ENCODE results near the gene TRIM69. TPM values are rescaled to one million over a fixed set of nuclear protein-coding genes. Genes with fewer than 3 reads are reported as not detected.
"Not testable (repeated sequence)": the region's sequence is repeated elsewhere in the genome, so short reads cannot be mapped to it uniquely, and the experiment has no call there.

TRIM69 gene
- total RNA-seq, 1 experiment from 2014 or later: 24.7 TPM

GRCh38 chr15:44715797-44716334 is 20.5 kb upstream of the TRIM69 start:
- DNase-seq (ENCODE audit: low spot score): no peak

GRCh38 chr15:44716983-44717602 is 19.2 kb upstream of the TRIM69 start:
- no peak for DNase-seq (ENCODE audit: low spot score)

DNA sequence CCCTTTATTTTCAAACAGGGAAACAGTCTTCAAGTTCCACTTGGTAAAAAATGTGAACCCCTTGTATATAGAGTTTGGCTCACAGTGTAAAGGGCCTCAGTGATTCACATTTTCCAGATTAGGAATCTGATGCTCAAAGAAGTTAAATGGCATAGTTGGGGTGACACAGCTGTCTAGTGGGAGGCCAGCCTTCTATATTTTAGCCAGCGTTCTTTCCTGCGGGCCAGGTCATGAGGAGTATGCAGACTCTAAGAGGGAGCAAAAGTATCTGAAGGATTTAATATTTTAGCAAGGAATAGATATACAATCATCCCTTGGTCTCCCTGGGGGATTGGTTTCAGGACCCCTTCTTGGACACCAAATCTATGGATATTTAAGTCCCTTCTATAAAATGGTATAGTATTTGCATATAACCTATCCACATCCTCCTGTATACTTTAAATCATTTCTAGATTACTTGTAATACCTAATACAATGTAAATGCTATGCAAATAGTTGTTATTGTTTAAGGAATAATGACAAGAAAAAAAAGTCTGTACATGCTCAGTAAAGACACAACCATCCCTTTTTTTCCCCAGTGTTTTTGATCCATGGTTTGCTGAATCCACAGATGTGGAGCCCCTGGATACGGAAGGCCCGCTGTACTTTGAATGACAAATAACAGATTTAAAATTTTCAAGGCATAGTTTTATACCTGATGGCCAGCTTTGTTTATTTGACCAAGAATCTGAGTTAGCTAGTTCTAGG is 18.0 kb upstream of the TRIM69 start:
- no peak for DNase-seq (ENCODE audit: low spot score)

DNA sequence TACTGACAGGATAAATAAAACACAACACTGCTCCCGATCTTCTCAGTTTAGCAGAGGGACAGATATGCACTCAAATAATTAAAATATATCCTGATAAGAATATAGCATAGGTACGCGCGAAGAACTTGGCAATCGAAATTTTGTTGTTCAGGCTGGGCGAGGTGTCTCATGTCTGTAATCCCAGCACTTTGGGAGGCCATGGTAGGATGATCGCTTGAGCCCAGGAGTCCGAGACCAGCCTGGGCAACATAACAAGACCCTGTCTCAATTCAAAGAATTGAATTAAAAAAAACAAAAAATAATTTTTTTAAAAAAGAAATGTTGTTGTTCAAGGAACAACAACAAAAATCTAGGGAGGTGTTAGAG is 17.4 kb upstream of the TRIM69 start:
- no peak for DNase-seq (ENCODE audit: low spot score)

DNA sequence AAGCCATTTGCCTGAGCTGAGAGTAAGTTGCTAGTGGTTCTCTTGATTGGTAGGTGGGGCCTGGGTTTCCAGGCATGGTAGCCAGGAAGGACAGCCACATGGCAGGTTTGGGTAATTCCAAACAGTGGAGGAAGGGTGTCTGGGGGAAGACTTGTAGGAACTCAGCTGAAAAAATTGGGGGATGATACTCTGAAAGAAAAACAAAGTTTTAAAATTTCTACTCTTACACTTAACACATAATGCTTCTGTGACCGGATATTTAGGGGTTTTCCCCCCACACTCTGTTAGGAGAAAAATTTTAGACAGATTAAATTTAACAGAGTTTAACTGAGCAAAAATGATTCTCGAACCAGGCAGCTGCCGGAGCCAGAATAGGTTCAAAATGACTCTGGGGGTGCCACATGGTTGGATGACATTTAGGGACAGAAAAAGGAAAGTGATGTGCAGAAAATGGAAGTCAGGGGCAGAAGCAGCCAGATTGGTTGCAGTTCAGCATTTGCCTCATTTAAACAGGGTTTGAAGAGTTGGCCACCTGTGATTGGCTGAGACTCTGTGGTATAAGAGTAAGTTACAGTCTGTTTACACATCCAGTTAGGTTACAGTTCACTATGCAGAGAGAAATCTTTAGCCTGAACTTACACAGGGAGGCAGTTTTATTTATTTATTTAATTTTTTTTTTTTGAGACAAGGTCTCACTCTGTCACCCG is 16.9 kb upstream of the TRIM69 start:
- peak; percentile 75 for DNase-seq (ENCODE audit: low spot score)

- not testable (repeated sequence) for DNase-seq (ENCODE audit: low spot score)
Observed at GRCh38 chr15:44720000-44720435, 16.3 kb upstream of the TRIM69 start.

DNA sequence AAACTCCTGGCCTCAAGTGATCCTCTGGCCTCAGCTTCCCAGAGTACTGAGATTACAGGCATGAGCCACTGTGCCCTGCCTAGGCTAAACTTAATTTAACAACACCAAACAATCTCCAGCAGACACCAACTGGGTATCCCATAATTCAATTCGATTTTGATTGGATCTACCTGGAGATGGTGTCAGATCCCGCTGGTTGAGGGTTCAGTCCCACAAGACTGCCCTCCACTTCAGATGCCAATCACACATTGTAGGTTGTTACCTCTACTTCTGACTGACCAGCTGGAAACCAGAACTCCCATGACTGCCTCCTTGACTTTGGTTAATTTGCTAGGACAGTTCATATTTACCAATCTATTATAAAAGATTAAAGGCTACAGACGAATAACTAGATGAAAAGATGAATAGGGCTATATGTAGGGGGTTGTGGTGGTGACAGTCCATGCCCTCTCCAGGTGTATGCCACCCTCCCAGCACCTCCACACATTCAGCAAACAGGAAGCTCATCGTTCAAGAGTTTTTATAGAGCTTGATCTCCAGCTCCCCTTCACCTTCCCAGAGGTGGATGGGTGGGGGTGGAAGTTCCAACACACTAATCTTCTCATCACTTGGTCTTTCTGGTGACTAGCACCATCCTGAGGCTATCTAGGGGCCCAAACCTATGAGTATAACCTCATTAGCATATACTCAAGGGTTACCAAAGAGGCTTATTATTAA is 15.7 kb upstream of the TRIM69 start:
- no peak for DNase-seq (ENCODE audit: low spot score)

DNA sequence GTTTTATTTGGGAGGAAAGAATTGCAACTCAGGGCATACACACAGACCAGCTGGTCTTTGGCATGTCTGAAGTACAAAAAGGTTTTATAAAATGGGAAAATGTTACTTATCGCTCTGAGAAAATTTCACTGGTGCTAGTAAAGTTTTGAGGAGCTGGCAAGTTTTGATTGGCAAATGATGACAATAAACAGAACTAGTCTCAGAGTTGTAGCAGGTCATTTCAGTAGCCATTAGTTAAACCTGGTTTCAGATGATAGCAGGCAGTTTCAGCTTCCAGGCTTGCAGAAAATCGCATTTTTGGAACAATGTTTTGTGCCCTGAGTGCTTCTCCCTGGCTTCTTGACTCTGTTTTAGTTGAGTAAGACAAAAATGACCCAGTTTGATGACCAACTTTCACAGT is 14.3 kb upstream of the TRIM69 start:
- no peak for DNase-seq (ENCODE audit: low spot score)

GRCh38 chr15:44726136-44726535 is 10.2 kb upstream of the TRIM69 start:
- no peak for DNase-seq (ENCODE audit: low spot score)

DNA sequence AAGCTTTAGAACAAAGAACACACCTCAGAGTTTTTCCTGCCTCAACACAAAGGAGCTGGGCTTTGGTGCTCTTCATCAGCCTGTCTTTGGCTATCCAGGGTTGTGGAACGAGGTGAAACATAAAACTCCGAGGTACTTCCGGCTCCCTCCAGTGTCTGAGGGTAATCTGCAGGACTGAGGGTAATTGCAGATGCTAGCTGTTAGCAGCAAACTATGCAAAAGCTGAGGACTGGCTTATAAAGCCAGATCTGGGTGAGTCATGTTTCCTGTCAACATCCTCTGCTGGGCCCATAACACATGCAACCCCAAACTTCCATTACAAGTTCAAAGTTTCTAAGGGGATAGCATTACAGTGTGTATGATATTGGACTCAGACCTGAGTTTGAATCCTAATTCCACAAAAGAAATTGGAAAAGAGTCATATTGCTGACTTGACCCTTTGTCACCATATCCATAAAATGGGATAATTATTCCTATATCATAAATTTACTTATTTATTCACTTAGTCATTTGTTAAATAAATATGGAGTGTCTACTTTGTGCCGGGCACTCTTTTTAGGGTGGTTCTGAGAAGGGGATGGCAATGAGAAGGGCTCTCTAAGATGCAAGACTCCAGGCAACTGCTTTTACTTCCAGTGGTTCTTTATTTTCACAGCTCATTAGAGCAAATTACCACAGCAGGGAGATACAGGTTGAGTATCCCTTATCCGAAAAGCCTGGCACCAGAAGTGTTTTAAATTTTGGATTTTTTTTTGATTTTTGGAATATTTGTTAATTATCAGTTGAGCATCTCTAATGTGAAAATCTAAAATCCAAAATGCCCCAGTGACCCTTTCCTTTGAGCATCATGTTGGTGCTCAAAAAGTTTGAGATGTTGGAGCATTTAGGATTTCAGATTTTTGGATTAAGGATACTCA is 9.5 kb upstream of the TRIM69 start:
- DNase-seq (ENCODE audit: low spot score): peak; percentile 96

DNA sequence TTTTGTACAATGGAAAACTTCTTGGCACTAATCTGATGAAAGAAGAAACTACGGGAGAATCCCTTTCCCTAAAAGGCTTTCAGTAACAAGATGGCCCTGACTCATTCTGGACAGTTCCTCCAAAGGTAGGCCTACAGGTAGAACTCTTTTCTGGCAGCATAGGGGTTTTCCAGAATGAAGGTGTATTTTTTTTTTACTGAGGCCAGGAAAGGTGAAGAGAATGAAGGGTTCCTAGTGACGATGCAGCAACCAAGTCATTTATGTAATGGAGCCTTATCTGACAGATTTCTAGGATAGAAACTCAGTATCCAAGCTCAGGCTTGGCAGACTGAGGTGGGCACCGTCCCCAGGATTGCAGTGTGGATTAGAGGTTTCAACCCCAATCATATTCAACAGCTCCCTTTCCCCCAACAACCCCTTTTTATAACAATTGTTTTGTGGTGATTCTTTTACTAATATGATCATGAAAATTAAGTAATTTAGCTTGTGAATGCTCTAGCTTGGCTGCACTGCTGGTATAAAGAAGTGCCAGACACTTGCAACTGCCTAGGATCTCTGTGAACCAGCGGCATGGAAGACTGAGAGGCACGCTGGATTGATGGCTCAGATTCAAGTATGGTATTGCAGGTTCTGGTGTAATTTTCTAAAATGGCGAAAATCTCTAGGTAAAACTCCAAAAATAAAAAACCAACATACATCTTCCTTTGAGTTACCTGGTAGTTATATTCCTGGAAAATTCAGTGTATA is 8.7 kb upstream of the TRIM69 start:
- DNase-seq (ENCODE audit: low spot score): no peak

DNA sequence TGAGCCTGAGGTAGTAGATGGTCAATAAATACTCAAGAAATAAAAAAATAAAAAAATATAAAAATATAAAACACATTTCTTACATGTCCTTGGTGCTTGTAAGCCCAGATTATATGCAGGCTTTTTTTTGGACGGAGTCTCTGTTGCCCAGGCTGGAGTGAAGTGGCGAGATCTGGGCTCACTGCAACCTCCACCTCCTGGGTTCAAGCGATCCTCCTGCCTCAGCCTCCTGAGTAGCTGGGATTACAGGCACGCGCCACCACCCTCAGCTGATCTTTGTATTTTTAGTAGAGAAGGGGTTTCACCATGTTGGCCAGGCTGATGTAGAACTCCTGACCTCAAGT is 8.1 kb upstream of the TRIM69 start:
- DNase-seq (ENCODE audit: low spot score): not testable (repeated sequence)

DNA sequence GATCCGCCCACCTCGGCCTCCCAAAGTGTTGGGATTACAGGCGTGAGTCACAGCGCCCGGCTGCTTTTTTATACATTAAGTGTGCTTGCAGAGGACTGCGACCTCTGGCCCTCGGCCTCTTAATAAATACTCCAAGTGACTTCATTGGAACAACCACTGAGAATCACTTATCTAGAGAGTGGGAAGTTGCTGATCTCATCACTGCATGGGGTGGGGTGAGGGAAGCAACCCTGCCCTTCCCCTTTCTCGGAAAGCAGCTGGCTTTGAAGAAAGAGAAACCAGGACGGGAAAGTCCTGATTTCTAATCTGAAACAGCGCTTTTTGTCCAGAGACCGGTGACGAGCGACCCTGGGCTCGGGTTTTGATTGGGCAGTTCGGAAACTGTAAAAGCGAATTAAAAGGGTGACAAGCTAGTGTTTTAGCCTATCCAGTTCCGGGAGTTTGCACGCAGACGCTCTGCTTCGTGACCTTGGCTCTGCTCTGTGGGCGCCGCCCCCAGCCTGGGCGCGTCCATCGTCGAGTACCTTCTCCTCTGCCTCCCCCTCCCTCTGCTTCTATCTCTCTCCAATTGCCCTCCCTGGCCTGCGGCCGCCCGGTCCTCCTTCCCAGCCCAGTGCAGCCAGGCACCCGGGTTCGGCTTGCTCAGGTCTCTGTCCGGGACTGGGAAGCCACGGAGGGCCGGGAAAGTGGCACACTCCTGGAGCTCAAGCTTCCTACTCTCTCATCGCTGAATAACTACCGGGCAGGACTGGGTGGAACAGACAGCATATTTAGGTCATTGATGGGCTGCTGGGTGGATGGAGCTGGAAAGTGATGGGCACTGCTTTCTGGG is 7.5 kb upstream of the TRIM69 start:
- peak; percentile 98 for DNase-seq (ENCODE audit: low spot score)

GRCh38 chr15:44729408-44730127 is 6.8 kb upstream of the TRIM69 start:
- DNase-seq (ENCODE audit: low spot score): no peak

GRCh38 chr15:44734839-44735481 is 1.4 kb upstream of the TRIM69 start:
- DNase-seq (ENCODE audit: low spot score): no peak

DNA sequence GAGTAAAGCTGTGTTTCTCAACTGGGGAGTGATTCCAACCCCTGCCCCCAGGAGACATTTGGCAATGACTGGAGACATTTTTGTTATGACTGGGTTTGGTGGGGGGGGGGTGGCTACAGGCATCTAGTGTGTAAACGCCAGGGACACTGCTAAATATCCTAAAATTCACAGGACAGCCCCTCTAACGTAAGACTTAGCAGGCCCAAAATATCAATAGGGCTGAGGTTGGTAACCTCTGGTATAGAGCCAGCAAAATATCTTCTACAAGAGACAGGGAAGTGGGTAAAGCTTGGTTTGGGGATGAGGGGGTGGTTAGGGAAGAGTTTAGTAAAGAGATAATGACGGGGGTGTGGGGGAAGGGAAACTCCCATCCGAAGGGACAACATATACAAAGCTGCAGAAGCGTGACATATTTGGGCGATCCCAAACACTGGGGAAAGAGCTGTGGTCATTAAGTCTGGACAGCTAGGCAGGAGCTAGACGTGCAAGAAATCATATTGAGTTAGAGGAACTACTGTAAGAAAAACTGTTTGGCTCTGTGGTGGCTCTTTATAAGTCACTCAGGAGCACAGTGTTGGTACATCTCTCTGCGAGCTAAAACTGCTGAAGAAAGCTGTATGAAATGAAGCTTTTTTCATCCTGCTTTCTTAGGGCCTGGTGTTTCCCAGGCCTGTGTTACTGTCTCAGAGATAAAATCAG is 697 bp upstream of the TRIM69 start:
- no peak for DNase-seq (ENCODE audit: low spot score)

DNA sequence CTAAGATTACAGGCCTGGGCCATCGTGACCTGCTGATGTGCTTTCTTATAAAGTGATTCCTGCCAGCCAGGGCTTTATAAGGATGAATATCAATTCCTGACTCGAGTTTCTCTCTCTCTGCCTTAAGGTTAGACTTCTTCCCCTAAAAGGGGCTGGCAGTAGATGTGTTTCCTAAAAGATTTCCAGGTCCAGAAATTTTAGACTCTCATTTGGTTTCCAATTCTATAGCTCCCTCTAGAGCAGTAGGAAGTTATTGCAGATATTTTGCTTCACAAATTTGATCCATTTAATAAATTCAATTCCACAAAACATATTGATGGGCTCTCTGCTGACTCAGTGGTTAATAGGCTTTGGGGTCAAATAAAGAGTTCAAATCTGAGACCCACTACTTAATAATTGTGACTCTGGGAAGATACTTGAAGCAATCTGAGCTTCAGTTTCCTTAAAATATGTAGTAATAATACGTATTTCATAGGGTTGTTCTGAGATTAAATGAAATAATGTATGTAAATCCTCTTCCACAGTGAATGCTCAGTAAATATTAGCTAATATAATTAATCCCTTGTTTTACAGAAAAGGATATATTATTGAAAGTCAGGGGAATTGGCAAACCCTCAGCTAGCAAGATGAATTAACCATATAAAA is 2.1 kb downstream of the TRIM69 start:
- DNase-seq (ENCODE audit: low spot score): peak; percentile 21
